Upper lobe of left lung (tissue), 4 donors: ENCODE data around the gene NFATC3.
"Not testable (repeated sequence)": the region's sequence is repeated elsewhere in the genome, so short reads cannot be mapped to it uniquely, and the experiment has no call there.

Source experiments
- POLR2AphosphoS5 ChIP-seq, 2 donors: sonication (generic); formaldehyde crosslinking; IDR thresholded peaks; one replicate each; pipeline ENCODE4 v1.5.1; 2017; ENCODE audit warnings: antibody characterized with exemption in 2 of 2
- TF ChIP-seq, protein P1 (sequence below), 6 experiments: fragments of 450-650 bp in 4 of 6; fragments of 200-600 bp in 2 of 6; sonication (generic) in 2 of 6; IDR thresholded peaks; one replicate each; pipeline ENCODE4 v1.5.1; 2016 to 2019; ENCODE audit warnings: antibody characterized with exemption in 6 of 6

DNA sequence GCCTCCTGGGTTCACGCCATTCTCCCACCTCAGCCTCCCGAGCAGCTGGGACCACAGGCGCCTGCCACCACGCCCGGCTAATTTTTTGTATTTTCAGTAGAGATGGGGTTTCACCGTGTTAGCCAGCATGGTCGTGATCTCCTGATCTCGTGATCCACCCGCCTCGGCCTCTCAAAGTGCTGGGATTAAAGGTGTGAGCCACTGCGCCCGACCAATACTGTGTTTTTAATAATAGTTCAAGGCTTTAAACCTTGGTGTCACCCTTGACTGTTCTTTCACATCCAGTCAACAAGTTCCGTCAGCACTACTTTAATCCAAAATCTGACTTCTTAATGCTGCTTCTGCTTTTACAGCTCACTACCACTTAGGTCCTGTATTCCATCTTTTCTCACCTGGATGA, 33.8 kb downstream of the NFATC3 start:
- TF ChIP-seq POLR2AphosphoS5 (IDR thresholded peaks at IDR 0.05): not testable (repeated sequence)
- TF ChIP-seq, protein P1, sequence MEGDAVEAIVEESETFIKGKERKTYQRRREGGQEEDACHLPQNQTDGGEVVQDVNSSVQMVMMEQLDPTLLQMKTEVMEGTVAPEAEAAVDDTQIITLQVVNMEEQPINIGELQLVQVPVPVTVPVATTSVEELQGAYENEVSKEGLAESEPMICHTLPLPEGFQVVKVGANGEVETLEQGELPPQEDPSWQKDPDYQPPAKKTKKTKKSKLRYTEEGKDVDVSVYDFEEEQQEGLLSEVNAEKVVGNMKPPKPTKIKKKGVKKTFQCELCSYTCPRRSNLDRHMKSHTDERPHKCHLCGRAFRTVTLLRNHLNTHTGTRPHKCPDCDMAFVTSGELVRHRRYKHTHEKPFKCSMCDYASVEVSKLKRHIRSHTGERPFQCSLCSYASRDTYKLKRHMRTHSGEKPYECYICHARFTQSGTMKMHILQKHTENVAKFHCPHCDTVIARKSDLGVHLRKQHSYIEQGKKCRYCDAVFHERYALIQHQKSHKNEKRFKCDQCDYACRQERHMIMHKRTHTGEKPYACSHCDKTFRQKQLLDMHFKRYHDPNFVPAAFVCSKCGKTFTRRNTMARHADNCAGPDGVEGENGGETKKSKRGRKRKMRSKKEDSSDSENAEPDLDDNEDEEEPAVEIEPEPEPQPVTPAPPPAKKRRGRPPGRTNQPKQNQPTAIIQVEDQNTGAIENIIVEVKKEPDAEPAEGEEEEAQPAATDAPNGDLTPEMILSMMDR (IDR thresholded peaks at IDR 0.05): not testable (repeated sequence)
